Stimulated activated naive CD8-positive, alpha-beta T cell treated with anti-CD3 and anti-CD28 coated beads, Interleukin-15, Interleukin-2, amounts not matched to agents 100 ng/mL and 50 ng/mL, for 24 hours (primary cell): ENCODE measurements around the gene AP5Z1.

ENCODE experiments used
- H3K27ac Mint-ChIP-seq: one replicate; pipeline ENCODE4 v1.8.0; 2021; ENCODE audit warnings: mild to moderate bottlenecking, mixed read lengths
- H3K27me3 Mint-ChIP-seq: one replicate; pipeline ENCODE4 v1.8.0; 2021; ENCODE audit warnings: mixed read lengths
- H3K36me3 Mint-ChIP-seq: one replicate; pipeline ENCODE4 v1.8.0; 2021; ENCODE audit warnings: low read depth, mixed read lengths
- H3K4me1 Mint-ChIP-seq: one replicate; pipeline ENCODE4 v1.8.0; 2021; ENCODE audit warnings: low read depth, mixed read lengths
- H3K4me3 Mint-ChIP-seq: one replicate; pipeline ENCODE4 v1.8.0; 2021; ENCODE audit warnings: mild to moderate bottlenecking, mixed read lengths
- H3K9me3 Mint-ChIP-seq: one replicate; pipeline ENCODE4 v1.8.0; 2021; ENCODE audit warnings: mixed read lengths

Gene AP5Z1

GRCh38 chr7:4755045-4755444 is 20.4 kb upstream of the AP5Z1 start:
- peaks cover 16% of the 10 kb centered on the region for H3K4me1 Mint-ChIP-seq
- H3K36me3 Mint-ChIP-seq = peaks cover 23% of the 10 kb centered on the region
- H3K27me3 Mint-ChIP-seq = no peaks in the 10 kb centered on the region
- H3K9me3 Mint-ChIP-seq = no peaks in the 10 kb centered on the region
- no peak overlapping the region for H3K27ac Mint-ChIP-seq
- no peak overlapping the region for H3K4me3 Mint-ChIP-seq

GRCh38 chr7:4758111-4758510 is 17.3 kb upstream of the AP5Z1 start:
- H3K36me3 Mint-ChIP-seq = peaks cover 35% of the 10 kb centered on the region
- H3K9me3 Mint-ChIP-seq = no peaks in the 10 kb centered on the region
- no peak overlapping the region for H3K4me3 Mint-ChIP-seq
- peaks cover 8% of the 10 kb centered on the region for H3K4me1 Mint-ChIP-seq
- H3K27me3 Mint-ChIP-seq = no peaks in the 10 kb centered on the region
- no peak overlapping the region for H3K27ac Mint-ChIP-seq

- Mint-ChIP-seq H3K4me3 (no peak overlapping the region), H3K9me3 (no peaks in the 10 kb centered on the region), H3K27me3 (no peaks in the 10 kb centered on the region), H3K36me3 (peaks cover 35% of the 10 kb centered on the region), H3K4me1 (peaks cover 2% of the 10 kb centered on the region), H3K27ac (no peak overlapping the region)
These were observed 16.6 kb upstream of the AP5Z1 start for GRCh38 chr7:4758791-4759190.

- no peak overlapping the region for H3K4me3 Mint-ChIP-seq
- H3K36me3 Mint-ChIP-seq = peaks cover 35% of the 10 kb centered on the region
- no peak overlapping the region for H3K27ac Mint-ChIP-seq
- H3K27me3 Mint-ChIP-seq = no peaks in the 10 kb centered on the region
- H3K4me1 Mint-ChIP-seq = no peaks in the 10 kb centered on the region
- no peaks in the 10 kb centered on the region for H3K9me3 Mint-ChIP-seq
These were observed 16.2 kb upstream of the AP5Z1 start for GRCh38 chr7:4759211-4759610.

- H3K27me3 Mint-ChIP-seq = no peaks in the 10 kb centered on the region
- peaks cover 22% of the 10 kb centered on the region for H3K36me3 Mint-ChIP-seq
- H3K27ac Mint-ChIP-seq = no peak overlapping the region
- H3K9me3 Mint-ChIP-seq = no peaks in the 10 kb centered on the region
- H3K4me1 Mint-ChIP-seq = no peaks in the 10 kb centered on the region
- no peak overlapping the region for H3K4me3 Mint-ChIP-seq
These were observed 14.5 kb upstream of the AP5Z1 start for GRCh38 chr7:4760952-4761351.

GRCh38 chr7:4762121-4763055 is 13.0 kb upstream of the AP5Z1 start:
- no peaks in the 10 kb centered on the region for H3K27me3 Mint-ChIP-seq
- H3K4me3 Mint-ChIP-seq = no peak overlapping the region
- no peaks in the 10 kb centered on the region for H3K4me1 Mint-ChIP-seq
- peak overlapping the region; percentile 81 for H3K27ac Mint-ChIP-seq
- H3K36me3 Mint-ChIP-seq = peaks cover 20% of the 10 kb centered on the region
- no peaks in the 10 kb centered on the region for H3K9me3 Mint-ChIP-seq

- Mint-ChIP-seq H3K27ac (no peak overlapping the region), H3K27me3 (no peaks in the 10 kb centered on the region), H3K9me3 (no peaks in the 10 kb centered on the region), H3K4me3 (no peak overlapping the region), H3K36me3 (peaks cover 23% of the 10 kb centered on the region), H3K4me1 (no peaks in the 10 kb centered on the region)
These were observed 12.2 kb upstream of the AP5Z1 start for GRCh38 chr7:4763091-4763793.

- Mint-ChIP-seq H3K4me3 (no peak overlapping the region), H3K36me3 (peaks cover 23% of the 10 kb centered on the region), H3K9me3 (no peaks in the 10 kb centered on the region), H3K27me3 (no peaks in the 10 kb centered on the region), H3K27ac (no peak overlapping the region), H3K4me1 (no peaks in the 10 kb centered on the region)
These were observed 11.6 kb upstream of the AP5Z1 start for GRCh38 chr7:4763794-4764185.

GRCh38 chr7:4764402-4765007 is 10.9 kb upstream of the AP5Z1 start:
- Mint-ChIP-seq H3K4me3 (no peak overlapping the region), H3K9me3 (no peaks in the 10 kb centered on the region), H3K4me1 (peaks cover under 1% of the 10 kb centered on the region), H3K27me3 (no peaks in the 10 kb centered on the region), H3K36me3 (peaks cover 23% of the 10 kb centered on the region), H3K27ac (no peak overlapping the region)

- Mint-ChIP-seq H3K36me3 (peaks cover 22% of the 10 kb centered on the region), H3K27me3 (no peaks in the 10 kb centered on the region), H3K27ac (no peak overlapping the region), H3K4me3 (no peak overlapping the region), H3K4me1 (peaks cover 5% of the 10 kb centered on the region), H3K9me3 (no peaks in the 10 kb centered on the region)
These were observed 9.5 kb upstream of the AP5Z1 start for GRCh38 chr7:4765776-4766490.

GRCh38 chr7:4766666-4767519 is 8.5 kb upstream of the AP5Z1 start:
- peaks cover 18% of the 10 kb centered on the region for H3K36me3 Mint-ChIP-seq
- H3K4me1 Mint-ChIP-seq = peaks cover 5% of the 10 kb centered on the region
- no peaks in the 10 kb centered on the region for H3K9me3 Mint-ChIP-seq
- no peaks in the 10 kb centered on the region for H3K27me3 Mint-ChIP-seq
- no peak overlapping the region for H3K27ac Mint-ChIP-seq
- H3K4me3 Mint-ChIP-seq = no peak overlapping the region

GRCh38 chr7:4768597-4769569 is 6.5 kb upstream of the AP5Z1 start:
- Mint-ChIP-seq H3K27me3 (no peaks in the 10 kb centered on the region), H3K4me3 (no peak overlapping the region), H3K4me1 (peaks cover 6% of the 10 kb centered on the region), H3K9me3 (no peaks in the 10 kb centered on the region), H3K36me3 (peaks cover 11% of the 10 kb centered on the region), H3K27ac (no peak overlapping the region)

GRCh38 chr7:4769761-4770160 is 5.7 kb upstream of the AP5Z1 start:
- Mint-ChIP-seq H3K4me3 (no peak overlapping the region), H3K27ac (peak overlapping the region; percentile 60), H3K4me1 (peaks cover 15% of the 10 kb centered on the region), H3K9me3 (no peaks in the 10 kb centered on the region), H3K27me3 (no peaks in the 10 kb centered on the region), H3K36me3 (peaks cover 11% of the 10 kb centered on the region)
